Measurements from ENCODE around the gene SEC16A.

Gene SEC16A

GRCh38 chr9:136464241-136464640, 18.6 kb downstream of the SEC16A start:
- H3K4me1 ChIP-seq (ENCODE audit: control insufficient read depth, insufficient read depth, low read length): no peaks in the 10 kb centered on the region
- no peak overlapping the region for H3K4me3 ChIP-seq (ENCODE audit: low read length)
- H3K9me3 ChIP-seq (replicated peaks; ENCODE audit: low read length): no peaks in the 10 kb centered on the region
- H3K9ac ChIP-seq (ENCODE audit: low read depth, low read length): no peak overlapping the region
- no peak overlapping the region for H3K4me2 ChIP-seq (ENCODE audit: low read length)
- peaks cover 87% of the 10 kb centered on the region for H3K36me3 ChIP-seq (ENCODE audit: insufficient read depth, low read length)
- no peaks in the 10 kb centered on the region for H3K27me3 ChIP-seq (ENCODE audit: control insufficient read depth, insufficient read depth, low read length)

- Histone ChIP-seq H3K4me1 (ENCODE audit: control insufficient read depth, insufficient read depth, low read length) (no peaks in the 10 kb centered on the region), H3K9ac (ENCODE audit: low read depth, low read length) (no peak overlapping the region), H3K4me2 (ENCODE audit: low read length) (no peak overlapping the region), H3K9me3 (replicated peaks; ENCODE audit: low read length) (no peaks in the 10 kb centered on the region), H3K27me3 (ENCODE audit: control insufficient read depth, insufficient read depth, low read length) (no peaks in the 10 kb centered on the region), H3K36me3 (ENCODE audit: insufficient read depth, low read length) (peaks cover 87% of the 10 kb centered on the region), H3K4me3 (ENCODE audit: low read length) (no peak overlapping the region)
Observed at GRCh38 chr9:136463578-136463977, 19.3 kb downstream of the SEC16A start.

DNA sequence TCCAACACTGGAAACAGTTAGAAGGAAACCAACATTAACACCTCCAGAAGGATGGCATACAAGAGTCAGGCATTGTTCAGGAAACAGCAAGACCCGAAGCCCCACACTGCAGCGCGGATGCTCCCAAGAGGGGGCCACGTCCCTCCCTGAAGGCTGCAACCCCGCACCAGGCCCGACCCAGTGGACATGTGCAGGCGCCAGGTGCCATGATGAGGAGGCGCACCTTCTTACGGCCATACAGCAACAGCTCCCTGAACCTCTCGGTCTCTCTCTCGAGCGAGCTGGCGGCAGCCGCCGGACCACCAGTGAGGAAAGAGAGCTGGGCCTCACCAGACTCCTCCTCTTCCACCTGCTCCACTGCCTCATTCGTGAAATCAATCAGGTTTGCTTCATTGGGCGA, 20.2 kb downstream of the SEC16A start:
- no peak overlapping the region for H3K9ac ChIP-seq (ENCODE audit: low read depth, low read length)
- peaks cover 81% of the 10 kb centered on the region for H3K36me3 ChIP-seq (ENCODE audit: insufficient read depth, low read length)
- H3K9me3 ChIP-seq (replicated peaks; ENCODE audit: low read length): no peaks in the 10 kb centered on the region
- H3K4me2 ChIP-seq (ENCODE audit: low read length): no peak overlapping the region
- H3K4me3 ChIP-seq (ENCODE audit: low read length): no peak overlapping the region
- no peaks in the 10 kb centered on the region for H3K4me1 ChIP-seq (ENCODE audit: control insufficient read depth, insufficient read depth, low read length)
- H3K27me3 ChIP-seq (ENCODE audit: control insufficient read depth, insufficient read depth, low read length): no peaks in the 10 kb centered on the region

DNA sequence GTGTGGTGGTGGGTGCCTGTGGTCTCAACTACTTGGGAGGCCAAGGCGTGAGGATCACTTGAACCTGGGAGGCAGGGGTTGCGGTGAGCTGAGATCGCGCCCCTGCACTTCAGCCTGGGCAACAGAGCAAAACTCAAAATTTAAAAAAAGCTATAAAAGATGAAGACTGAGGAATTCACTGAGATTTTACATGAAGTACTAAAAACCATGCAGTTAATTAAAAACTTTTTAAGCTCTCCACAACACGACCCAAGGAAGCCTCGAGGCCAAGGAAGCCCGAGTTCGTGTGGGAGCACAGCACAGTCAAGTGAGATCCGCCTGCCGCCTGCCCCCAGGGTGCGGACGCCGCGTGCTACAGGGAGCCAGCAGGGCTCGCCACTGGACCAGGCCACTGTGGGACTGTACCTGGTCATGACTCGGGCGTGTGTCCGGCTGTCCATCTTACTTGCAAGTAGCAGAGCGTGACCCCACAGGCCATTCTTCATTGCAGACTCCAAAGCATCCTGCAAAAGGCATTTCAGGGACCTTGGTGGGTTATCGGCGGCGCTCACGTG, 22.0 kb downstream of the SEC16A start:
- H3K27me3 ChIP-seq (ENCODE audit: control insufficient read depth, insufficient read depth, low read length): no peaks in the 10 kb centered on the region
- no peak overlapping the region for H3K4me2 ChIP-seq (ENCODE audit: low read length)
- H3K4me1 ChIP-seq (ENCODE audit: control insufficient read depth, insufficient read depth, low read length): no peaks in the 10 kb centered on the region
- no peaks in the 10 kb centered on the region for H3K9me3 ChIP-seq (replicated peaks; ENCODE audit: low read length)
- peaks cover 79% of the 10 kb centered on the region for H3K36me3 ChIP-seq (ENCODE audit: insufficient read depth, low read length)
- no peak overlapping the region for H3K9ac ChIP-seq (ENCODE audit: low read depth, low read length)
- no peak overlapping the region for H3K4me3 ChIP-seq (ENCODE audit: low read length)

- H3K4me3 ChIP-seq (ENCODE audit: low read length): no peak overlapping the region
- no peaks in the 10 kb centered on the region for H3K4me1 ChIP-seq (ENCODE audit: control insufficient read depth, insufficient read depth, low read length)
- H3K27me3 ChIP-seq (ENCODE audit: control insufficient read depth, insufficient read depth, low read length): no peaks in the 10 kb centered on the region
- H3K36me3 ChIP-seq (ENCODE audit: insufficient read depth, low read length): peaks cover 79% of the 10 kb centered on the region
- no peak overlapping the region for H3K9ac ChIP-seq (ENCODE audit: low read depth, low read length)
- no peaks in the 10 kb centered on the region for H3K9me3 ChIP-seq (replicated peaks; ENCODE audit: low read length)
- no peak overlapping the region for H3K4me2 ChIP-seq (ENCODE audit: low read length)
Observed at GRCh38 chr9:136459425-136459824, 23.4 kb downstream of the SEC16A start.

DNA sequence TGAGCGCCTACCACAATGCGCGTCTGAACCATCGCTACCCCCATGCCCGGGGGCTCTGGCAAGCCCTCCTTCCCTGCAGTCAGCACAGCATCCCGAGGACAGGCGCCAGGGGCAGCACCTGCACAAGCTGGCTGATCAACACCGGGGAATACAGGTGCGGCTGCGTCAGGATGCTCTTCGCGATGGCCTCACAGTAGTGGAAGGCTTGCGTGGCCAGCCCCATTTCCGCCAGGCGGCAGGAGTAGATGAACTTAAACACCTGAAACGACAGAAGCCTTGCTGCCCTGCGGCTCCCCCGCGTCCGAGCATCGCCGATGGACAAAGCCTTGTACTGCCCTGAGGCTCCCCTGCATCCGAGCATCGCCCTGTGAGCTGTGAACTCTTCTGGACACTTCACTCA, 25.5 kb downstream of the SEC16A start:
- Histone ChIP-seq H3K9ac (ENCODE audit: low read depth, low read length) (no peak overlapping the region), H3K27me3 (ENCODE audit: control insufficient read depth, insufficient read depth, low read length) (no peaks in the 10 kb centered on the region), H3K36me3 (ENCODE audit: insufficient read depth, low read length) (peaks cover 74% of the 10 kb centered on the region), H3K4me1 (ENCODE audit: control insufficient read depth, insufficient read depth, low read length) (no peaks in the 10 kb centered on the region), H3K4me2 (ENCODE audit: low read length) (no peak overlapping the region), H3K4me3 (ENCODE audit: low read length) (no peak overlapping the region), H3K9me3 (replicated peaks; ENCODE audit: low read length) (no peaks in the 10 kb centered on the region)

DNA sequence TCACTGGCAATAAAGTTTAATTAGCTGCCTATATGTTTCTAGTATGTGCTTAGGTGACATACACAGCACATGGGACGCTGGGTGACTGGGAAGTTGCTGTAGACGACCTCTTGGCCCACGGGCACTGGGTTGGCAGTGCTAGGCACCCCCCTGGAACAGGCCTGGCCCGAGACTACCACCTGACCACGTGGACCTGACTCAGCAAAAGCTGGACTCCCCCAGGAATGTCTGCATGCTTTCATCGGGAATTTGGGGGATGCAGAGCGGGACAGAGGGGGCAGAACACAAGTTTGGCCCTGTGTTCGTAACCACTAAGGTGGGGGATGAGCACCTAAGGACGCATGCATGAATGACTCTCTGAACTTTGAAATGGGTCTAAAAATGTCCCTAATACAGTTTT, 26.6 kb downstream of the SEC16A start:
- no peaks in the 10 kb centered on the region for H3K27me3 ChIP-seq (ENCODE audit: control insufficient read depth, insufficient read depth, low read length)
- H3K4me2 ChIP-seq (ENCODE audit: low read length): no peak overlapping the region
- H3K36me3 ChIP-seq (ENCODE audit: insufficient read depth, low read length): peaks cover 76% of the 10 kb centered on the region
- no peak overlapping the region for H3K4me3 ChIP-seq (ENCODE audit: low read length)
- no peaks in the 10 kb centered on the region for H3K4me1 ChIP-seq (ENCODE audit: control insufficient read depth, insufficient read depth, low read length)
- H3K9ac ChIP-seq (ENCODE audit: low read depth, low read length): no peak overlapping the region
- no peaks in the 10 kb centered on the region for H3K9me3 ChIP-seq (replicated peaks; ENCODE audit: low read length)

- Histone ChIP-seq H3K4me3 (ENCODE audit: low read length) (no peak overlapping the region), H3K9ac (ENCODE audit: low read depth, low read length) (no peak overlapping the region), H3K4me1 (ENCODE audit: control insufficient read depth, insufficient read depth, low read length) (no peaks in the 10 kb centered on the region), H3K4me2 (ENCODE audit: low read length) (no peak overlapping the region), H3K27me3 (ENCODE audit: control insufficient read depth, insufficient read depth, low read length) (no peaks in the 10 kb centered on the region), H3K36me3 (ENCODE audit: insufficient read depth, low read length) (peaks cover 77% of the 10 kb centered on the region), H3K9me3 (replicated peaks; ENCODE audit: low read length) (no peaks in the 10 kb centered on the region)
Observed at GRCh38 chr9:136455043-136456002, 27.5 kb downstream of the SEC16A start.

GRCh38 chr9:136454026-136454796, 28.6 kb downstream of the SEC16A start:
- H3K36me3 ChIP-seq (ENCODE audit: insufficient read depth, low read length): peaks cover 77% of the 10 kb centered on the region
- H3K9ac ChIP-seq (ENCODE audit: low read depth, low read length): no peak overlapping the region
- no peaks in the 10 kb centered on the region for H3K27me3 ChIP-seq (ENCODE audit: control insufficient read depth, insufficient read depth, low read length)
- H3K4me2 ChIP-seq (ENCODE audit: low read length): no peak overlapping the region
- no peaks in the 10 kb centered on the region for H3K4me1 ChIP-seq (ENCODE audit: control insufficient read depth, insufficient read depth, low read length)
- no peak overlapping the region for H3K4me3 ChIP-seq (ENCODE audit: low read length)
- H3K9me3 ChIP-seq (replicated peaks; ENCODE audit: low read length): no peaks in the 10 kb centered on the region

GRCh38 chr9:136453326-136453725, 29.5 kb downstream of the SEC16A start:
- Histone ChIP-seq H3K9ac (ENCODE audit: low read depth, low read length) (no peak overlapping the region), H3K27me3 (ENCODE audit: control insufficient read depth, insufficient read depth, low read length) (no peaks in the 10 kb centered on the region), H3K4me1 (ENCODE audit: control insufficient read depth, insufficient read depth, low read length) (no peaks in the 10 kb centered on the region), H3K4me3 (ENCODE audit: low read length) (no peak overlapping the region), H3K36me3 (ENCODE audit: insufficient read depth, low read length) (peaks cover 76% of the 10 kb centered on the region), H3K4me2 (ENCODE audit: low read length) (no peak overlapping the region), H3K9me3 (replicated peaks; ENCODE audit: low read length) (no peaks in the 10 kb centered on the region)

GRCh38 chr9:136451221-136451877, 31.5 kb downstream of the SEC16A start:
- Histone ChIP-seq H3K4me1 (ENCODE audit: control insufficient read depth, insufficient read depth, low read length) (no peaks in the 10 kb centered on the region), H3K36me3 (ENCODE audit: insufficient read depth, low read length) (peaks cover 84% of the 10 kb centered on the region), H3K9ac (ENCODE audit: low read depth, low read length) (no peak overlapping the region), H3K9me3 (replicated peaks; ENCODE audit: low read length) (no peaks in the 10 kb centered on the region), H3K27me3 (ENCODE audit: control insufficient read depth, insufficient read depth, low read length) (no peaks in the 10 kb centered on the region), H3K4me3 (ENCODE audit: low read length) (no peak overlapping the region), H3K4me2 (ENCODE audit: low read length) (no peak overlapping the region)

Measured in skeletal muscle satellite cell (primary cell).